Right kidney (tissue), 1 donor: Measurements from ENCODE around the gene AP5Z1.

Source experiments
- DNase-seq: peaks from one replicate; pipeline ENCODE4 v3.0.0-alpha.2; 2016

Gene AP5Z1

DNA sequence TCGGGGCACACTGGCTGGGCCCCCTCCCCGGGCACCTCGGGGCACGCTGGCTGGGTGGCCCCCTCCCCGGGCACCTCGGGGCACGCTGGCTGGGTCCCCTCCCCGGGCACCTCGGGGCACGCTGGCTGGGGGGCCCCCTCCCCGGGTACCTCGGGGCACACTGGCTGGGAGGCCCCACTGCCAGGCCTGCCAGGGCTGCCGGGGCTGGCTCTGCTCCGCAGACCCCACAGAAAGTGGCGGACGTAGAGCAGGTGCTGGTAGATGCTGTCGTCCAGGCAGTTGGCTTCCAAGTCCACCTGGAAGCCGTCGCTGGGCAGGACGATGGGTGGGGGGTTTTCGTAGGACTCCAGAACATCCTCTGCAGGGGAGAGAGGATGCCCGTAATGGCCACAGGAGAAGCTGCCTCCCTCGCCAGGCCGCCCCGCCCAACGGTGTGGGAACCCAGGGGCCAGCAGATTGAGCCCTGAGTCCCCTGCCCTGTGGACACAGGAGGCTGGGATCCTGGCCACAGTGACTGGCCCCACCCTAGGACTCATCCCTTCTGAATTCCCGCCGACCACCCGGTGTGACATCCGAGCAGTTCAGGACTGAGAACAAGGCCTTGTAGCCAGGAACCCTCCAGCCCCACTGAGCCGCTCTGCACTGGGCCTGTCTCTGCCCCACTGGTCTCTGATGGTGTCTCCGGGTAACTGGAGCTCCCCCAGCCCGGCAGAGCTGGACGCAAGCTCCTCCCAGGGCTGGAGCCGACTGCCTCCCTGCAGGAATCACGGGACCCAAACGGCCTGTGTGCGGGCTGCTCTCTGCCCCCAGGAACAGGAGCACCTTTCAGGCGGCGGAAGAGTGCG is 28.2 kb downstream of the AP5Z1 start:
- no peak for DNase-seq

DNA sequence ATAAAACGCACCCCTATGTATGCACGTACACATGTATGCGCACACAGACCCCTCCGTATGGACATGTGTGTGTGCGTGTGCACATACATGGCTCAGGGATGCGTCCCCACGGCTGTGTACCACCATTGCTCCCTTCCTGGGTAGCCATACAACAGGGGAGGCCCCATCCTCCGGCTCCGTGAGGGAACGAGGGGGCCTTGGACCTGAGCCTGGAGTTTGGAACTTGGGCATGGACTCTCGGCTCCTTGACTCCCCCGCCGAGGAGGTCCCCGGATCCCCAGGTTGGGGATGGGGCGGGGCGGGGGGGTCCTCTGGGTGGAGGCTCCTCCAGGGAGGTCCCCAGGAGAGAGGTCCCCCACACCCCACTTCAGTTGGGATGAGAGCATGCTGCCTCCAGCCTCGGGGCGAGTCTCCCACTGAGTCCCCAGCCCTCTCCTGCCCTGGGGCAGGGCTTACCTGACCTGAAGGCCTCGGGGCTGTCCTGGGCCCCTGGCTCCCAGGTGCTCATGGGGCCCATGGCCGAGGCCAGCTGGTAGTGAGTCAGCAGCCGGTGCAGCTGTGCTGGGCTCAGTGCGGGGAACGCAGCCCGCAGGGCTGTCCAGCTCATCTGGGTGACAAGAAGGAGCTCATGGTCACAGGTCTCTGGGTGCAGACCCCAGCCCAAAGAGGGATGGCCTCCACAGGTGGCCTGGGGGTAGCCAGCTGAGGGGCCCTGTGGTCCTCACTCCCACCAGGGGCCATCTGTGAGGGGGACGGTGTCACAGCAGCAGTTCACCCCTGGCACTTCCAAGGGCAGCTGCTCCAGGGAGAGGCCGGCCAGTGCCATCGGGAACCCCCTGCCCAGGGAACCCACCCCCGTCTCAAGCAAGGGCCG is 29.9 kb downstream of the AP5Z1 start:
- no peak for DNase-seq

DNA sequence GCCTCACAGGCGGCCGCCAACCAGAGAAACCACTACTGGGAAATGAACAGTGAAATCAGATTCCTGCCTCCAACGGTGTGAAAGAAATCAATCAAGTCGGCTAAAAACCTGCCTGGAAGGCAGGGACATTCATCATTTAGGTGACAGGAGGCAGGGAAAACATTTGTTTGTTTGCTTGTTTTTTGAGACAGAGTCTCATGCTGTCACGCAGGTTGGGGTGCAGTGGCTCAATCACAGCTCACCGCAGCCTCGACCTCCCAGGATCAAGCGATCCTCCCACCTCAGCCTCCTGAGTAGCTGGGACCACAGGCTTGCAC is 30.5 kb downstream of the AP5Z1 start:
- no peak for DNase-seq

DNA sequence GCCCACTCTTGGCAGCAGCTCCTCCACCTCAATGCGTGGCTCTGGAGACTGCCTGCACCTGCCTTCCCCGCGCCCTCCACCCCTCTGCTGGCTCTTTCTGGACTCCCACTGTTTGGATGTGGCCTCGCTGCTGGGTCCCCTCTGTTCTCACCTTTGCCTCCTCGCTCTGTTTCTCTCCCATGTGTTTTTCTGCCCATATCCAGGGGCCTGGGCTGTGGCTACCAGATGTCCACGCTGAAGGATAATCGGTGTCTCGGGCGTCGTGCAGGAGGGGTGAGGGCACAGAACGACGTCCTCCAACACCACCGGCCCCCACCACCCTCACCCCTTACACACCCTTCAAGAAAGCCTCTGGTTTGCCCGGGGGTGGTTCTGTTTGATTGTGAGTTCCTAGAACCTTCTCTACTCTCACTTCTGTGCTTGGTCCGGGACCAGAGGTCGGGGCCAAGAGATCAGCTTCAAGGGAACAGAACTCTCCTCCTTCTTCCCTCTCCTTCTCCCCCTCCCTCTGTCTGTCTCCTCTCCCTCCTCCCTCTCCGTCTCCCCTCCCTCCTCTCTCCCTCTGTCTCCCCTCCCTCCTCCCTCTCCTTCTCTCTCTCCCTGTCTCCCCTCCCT is 31.7 kb downstream of the AP5Z1 start:
- no peak for DNase-seq

DNA sequence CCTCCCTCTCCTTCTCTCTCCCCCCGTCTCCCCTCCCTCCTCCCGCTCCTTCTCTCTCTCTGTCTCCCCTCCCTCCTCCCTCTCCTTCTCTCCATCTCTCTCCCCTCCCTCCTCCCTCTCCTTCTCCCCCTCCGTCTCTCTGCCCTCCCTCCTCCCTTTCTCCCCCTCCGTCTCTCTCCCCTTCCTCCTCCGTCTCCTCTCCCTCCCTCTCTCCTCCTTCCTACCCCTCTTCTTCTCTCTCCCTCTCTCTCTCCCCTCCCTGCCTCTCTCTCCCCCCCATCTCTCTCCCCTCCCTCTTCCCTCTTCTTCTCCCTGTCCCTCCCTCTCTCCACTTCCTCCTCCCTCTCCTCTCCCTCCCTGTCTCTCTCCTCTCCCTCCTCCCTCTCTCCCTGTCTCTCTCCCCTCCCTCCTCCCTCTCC is 32.2 kb downstream of the AP5Z1 start:
- no peak for DNase-seq

DNA sequence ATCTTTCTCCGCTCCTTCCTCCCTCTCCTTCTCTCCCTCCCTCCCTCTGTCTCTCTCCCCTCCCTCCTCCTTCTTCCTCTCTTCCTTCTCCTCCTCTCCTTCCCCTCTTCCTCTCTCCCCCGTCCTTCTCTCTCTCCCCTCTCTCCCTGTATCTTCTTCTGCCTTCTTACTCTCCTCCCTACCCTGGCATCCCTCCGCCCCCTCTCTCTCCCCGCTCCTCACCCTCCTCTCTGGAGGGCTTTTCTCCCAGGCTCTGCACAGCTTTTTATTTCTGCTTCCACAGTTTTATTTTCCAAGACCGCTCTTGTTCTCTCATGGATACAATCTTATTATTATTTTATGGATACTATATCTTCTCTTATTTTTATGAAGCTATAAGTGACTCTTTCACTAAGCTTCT is 32.6 kb downstream of the AP5Z1 start:
- no peak for DNase-seq

DNA sequence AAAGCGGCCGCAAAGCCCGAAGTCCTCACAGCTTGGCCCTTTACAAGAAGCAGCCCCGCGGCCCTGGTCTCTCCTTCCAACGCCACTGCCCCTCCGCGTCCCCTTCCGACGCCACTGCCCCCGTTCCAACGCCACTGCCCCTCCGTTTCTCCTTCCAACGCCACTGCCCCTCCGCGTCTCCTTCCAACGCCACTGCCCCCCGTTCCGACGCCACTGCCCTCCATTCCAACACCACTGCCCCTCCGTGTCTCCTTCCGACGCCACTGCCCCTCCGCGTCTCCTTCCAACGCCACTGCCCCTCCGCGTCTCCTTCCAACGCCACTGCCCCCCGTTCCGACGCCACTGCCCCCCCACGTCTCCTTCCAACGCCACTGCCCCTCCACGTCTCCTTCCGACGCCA is 33.1 kb downstream of the AP5Z1 start:
- DNase-seq = no peak

DNA sequence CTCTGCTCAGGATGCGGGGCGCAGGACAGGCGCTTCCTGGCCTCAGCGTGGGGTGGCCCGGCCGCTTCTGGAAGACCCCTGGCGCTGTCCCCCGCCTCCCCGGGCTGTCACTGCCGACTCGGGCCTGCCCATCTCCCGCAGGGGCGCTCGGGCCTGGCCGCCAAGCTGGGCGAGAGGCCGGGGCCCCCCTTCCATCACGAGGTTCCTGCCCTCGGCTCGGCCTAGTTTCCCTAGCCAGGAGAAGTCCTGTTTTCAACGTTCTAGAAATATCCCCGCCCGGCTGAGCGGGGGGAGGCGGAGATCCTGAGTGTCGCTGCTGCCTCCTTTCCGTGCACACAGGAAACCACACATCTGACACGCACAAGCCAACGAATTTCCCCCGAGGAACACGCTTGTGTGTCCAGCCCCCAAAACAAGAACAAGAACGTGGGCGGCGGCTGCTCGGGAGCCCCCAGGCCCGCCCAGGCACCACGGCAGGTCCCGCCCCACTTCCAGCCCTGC is 33.7 kb downstream of the AP5Z1 start:
- no peak for DNase-seq

DNA sequence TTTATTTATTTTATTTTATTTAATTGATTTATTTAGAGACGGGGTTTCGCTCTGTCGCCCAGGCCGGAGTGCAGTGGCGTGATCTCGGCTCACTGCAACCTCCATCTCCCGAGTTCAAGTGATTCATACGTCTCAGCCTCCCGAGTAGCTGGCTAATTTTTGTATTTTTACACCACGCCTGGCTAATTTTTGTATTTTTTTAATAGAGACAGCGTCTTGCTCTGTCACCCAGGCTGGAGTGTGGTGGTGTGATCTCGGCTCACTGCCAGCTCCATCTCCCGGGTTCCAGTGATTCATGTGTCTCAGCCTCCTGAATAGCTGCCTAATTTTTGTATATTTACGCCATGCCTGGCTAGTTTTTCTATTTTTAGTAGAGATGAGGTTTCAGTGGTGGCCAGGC is 34.2 kb downstream of the AP5Z1 start:
- no peak for DNase-seq

DNA sequence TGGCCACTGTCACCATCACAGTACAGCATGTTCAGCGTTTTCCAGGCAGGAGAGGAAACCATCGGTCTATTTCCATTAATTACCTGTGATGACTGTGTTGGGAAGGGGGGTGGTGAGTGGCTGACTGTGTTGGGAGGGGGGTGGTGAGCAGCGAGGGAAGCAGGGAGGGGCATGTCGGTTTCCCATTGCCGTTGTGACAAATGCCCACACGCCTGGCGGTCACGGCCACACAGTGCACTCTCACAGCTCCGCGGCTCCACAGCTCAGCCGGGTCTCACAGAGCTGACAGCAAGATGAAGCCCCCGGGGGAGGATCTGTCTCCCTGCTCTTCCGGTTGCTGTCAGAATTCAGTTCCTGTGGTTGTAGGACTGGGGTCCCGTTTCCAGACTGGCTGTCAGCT is 39.0 kb downstream of the AP5Z1 start:
- DNase-seq = no peak

DNA sequence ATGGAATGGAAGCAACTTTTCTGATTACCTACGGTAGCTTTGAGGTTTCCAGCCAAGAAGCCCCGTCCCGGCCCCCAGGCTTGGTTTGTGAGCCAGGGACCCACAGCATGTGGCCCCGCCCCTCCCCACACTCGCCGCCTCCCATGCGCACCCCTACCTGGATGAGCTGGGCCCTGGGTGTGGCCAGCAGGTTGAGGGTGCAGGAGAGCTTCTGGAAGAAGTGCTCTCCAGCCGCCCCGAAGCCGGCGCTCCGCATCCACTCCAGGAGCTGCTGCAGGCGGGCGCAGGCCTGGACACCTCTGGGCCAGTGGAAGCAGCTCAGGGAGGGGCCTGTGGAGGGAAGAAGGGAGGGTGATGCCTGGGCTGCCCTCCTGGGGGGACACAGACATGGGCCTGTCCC is 39.7 kb downstream of the AP5Z1 start:
- DNase-seq = no peak

DNA sequence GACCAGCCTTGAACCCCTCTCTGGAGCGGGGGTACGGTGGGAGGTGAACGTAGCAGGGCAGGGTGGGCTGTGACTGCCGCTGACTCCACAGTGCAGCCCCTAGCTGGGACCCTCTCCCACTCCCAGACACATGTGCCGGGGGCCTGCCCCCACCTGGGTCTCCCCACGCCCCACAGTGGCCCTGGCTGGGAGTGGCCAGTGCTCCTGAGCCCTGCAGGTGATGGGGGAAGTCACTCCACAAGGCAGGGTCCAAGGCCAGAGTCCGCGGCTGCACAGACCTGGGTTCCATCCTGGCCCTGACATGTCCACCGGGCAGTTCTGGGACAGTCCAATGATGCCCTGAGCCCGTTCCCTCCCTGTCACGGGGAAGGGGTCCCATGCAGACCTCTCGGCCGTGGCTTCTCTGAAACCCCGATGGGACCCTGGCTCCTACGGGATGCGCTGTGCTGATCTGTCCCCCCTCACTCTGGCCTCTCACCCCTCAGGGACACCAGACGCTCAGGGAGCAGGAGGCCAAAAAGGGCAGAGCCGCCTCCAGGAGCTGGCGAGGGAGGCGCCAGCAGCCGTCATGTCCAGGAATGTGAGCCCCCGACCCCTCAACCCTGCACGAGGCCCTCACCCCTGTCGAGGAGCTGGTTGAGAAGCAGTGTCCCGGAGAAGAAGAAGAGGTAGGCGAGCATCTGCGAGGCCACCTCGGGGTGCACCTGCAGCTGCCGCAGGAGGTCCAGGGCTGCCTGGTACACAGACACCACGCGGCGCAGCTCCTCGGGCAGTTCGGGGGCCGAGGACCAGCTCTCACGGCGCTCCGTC is 40.4 kb downstream of the AP5Z1 start:
- DNase-seq = no peak

DNA sequence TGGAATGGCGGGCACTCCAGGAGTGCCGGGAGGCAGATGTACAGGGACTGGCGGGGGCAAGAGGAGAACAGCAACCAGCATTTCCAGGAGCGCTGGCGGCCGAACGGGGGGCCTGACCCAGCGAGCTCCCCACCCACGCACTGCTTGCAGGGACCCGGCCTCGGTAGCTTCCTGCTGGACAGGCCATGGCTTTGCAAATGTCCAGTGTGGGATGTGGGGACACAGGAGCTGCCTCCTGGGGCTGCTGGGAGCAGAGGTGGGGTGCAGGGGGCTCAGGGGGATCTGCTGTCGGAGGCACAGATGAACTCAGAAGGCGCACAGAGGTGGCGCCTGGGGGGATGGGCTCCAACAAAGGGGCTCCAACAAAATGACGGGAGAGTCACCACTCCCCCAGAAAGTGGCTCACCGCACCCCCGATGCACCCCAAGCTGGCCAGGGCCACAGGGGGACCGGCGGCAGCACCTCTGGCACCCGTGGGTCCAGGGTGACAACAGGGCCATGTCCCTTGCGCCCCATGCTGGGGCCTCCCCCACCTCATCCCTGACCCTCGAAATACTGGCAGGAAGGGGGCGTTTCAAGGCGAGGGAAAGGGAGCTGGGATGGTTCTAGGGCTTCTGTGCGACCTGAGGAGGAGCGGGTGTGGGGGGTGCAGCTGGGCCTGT is 41.1 kb downstream of the AP5Z1 start:
- DNase-seq = no peak

DNA sequence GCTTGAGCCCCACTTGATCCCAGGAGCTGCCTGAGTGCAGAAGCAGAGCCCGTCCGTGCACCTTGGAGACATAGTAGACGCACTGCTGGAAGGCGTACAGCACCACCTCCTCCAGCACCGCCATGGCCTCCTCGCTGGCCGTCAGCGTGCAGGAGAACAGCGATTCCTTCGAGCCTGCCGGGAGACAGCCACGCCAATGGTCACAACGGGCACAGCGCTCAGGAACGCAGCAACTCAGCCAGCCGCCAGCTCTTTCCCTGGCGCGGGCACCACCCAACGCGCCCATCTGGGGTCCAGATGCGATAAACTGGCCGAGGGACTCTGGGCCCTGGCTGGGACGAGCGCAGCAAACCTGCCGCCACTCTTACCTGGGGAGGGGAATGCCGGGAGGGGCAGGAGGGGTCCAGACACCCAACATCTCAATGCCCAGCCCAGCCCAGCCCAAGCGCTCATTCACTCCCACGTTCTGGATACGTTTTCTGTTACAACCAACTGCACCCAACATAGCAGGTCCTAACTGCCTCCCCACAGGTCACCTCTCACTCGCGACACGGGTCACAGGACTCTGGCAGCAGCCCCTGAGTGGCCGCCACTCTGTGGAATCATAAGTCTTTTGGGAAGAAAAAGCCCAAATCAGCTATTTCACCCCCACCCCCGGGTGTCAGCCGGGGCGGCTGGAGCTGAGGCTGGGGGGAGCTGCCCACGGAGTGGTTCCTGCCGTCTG is 41.9 kb downstream of the AP5Z1 start:
- DNase-seq = no peak

DNA sequence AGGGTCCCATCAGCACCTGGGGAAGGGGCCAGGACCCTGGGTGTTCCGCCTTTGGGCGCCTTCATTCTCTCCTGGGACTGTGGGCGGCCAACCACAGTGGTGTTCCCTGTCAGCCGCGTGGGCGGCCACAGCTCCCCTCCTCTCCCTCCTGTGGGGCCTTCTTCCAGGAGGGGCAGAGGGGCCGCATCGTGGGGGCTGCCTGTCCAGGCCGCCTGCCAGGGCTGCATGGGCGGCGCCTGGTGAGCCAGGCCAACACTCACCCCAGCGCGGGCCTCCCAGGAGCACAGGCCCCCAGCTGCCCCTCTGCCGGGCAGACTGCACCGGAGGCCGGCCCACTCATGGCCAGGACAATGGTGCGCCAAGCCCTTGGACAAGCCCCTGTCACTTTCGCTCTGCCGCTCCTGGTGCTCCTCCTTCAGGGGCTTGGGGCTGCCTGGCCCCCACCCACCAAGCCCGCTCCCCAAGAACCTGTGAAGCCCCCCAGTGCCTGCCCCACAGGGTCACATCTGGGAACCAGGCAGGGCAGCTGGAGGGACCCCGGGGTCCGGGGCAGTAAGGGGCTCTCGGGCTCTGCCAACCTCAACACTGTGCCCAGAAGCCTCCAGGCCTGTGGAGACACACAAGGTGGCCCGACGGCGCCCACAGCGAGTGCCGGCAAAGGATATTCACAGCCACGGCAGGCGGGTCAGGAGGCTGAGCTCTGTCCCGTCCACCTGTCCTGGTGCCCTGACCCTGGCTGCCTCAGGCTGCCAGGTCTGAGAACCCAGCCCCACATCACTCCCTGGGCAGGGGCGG is 42.8 kb downstream of the AP5Z1 start:
- DNase-seq = no peak

DNA sequence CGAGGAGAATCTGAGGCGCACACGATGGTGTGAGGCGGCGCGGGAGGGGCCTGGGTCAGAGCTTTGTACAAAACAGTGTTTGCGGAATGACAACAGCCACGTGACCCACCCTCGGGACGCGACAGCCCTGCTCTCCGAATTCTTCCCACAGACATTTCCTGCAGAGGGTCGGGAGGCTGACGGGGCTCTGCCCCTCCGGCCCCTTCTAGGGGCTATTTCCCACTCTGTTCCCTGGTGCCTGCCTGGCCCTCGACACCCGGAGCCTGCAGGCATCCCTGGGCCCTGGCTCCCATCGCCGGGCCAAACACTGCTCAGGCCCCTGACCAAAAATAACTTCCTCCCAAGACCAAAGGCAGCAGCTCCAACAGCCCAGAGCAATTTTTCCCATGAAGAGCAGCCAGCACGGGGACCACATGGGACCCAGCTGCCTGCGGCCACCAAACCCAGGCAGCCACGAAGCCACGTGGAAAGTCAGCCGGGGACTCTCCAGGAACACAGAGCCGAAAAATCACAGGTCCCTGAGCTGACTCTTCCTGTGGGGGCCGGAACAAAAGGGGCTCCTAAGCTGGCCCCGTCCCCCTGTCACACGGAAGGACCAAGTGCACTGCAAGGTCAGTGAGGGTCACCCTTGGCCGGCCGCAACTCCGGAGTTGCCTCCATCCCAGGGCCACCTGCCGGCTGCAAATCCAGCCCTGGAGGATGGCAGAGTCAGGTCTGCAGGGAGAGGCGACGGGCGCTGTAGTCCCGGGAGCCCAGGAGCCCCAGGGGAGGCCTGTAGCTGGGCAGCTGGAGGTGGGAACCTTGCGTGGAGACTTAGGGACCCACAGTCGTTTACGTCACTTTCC is 44.4 kb downstream of the AP5Z1 start:
- no peak for DNase-seq

DNA sequence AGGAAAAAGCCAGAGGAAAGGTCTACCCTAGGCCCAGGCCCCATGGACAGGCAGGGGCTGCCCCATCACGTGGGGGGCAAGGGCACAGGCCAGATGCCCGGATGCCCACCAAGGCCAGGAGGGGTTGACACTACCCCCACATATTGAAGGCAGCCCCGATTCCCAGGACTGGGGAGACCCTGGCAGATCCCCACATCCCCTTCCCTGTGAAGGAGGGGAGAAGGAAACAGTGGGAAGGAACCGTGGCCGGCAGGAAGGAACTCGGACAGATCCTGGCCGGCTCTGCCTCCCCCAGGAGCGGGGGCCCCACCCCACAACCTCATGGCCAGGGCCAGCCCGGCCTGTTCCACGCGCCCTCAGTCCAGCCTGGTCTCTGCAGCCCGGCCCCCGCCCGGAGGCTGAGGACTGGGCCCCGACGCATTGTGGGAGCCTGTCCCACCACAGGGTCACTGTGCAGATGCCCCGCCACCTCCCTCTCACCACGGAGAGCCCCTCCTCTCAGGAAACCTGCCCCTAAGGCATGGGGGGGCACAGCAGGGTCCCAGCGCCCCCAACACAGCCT is 45.1 kb downstream of the AP5Z1 start:
- no peak for DNase-seq

DNA sequence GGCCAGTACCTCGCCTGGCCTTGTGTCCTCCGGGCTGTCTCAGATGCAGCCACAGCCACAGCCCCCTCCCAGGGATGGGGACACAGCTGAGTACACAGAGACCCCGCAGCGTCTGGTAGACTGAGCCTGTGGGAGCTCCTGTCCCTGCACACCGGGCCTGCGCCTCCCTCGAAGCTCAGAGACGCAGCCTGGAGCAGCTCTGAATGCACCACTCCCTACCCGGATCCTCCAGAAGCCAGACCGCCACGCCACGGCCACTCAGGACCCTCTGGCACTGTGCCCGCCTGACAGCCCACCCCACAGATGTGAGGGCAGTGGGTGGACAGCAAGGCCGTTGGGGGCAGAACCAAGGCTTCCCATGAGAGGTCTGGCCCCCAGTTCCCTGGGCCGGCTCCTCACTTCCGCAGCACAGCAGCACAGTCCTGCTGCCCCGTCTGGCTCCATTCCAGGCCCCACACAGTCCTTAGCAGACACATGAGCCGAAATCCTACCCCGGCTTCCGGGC is 45.6 kb downstream of the AP5Z1 start:
- DNase-seq = no peak

DNA sequence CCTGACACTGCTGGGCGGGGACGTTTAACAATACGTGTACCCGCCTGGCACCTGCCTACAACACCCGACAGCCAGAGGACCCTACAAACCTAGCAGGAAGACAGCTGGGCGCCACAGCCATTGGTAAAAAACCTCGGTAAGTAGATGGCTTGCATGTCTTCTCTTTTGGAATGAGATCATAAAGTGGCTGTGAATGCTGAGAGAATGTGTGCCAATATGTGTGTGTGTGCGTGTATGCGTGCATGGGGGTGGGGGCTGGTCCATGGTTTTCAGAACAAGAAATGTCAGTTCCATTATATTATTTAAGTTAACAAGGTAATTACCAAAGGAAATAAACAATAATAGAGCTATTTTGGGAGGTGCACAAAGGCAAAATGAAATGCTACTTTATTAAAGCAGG is 47.3 kb downstream of the AP5Z1 start:
- no peak for DNase-seq
